Measurements from ENCODE around the gene HNRNPA2B1. TPM values are rescaled to one million over a fixed set of nuclear protein-coding genes. Genes with fewer than 3 reads are reported as not detected.

Gene HNRNPA2B1
- total and polyA plus RNA-seq, 2 donors from 2014 or later = 397 to 433 TPM

DNA sequence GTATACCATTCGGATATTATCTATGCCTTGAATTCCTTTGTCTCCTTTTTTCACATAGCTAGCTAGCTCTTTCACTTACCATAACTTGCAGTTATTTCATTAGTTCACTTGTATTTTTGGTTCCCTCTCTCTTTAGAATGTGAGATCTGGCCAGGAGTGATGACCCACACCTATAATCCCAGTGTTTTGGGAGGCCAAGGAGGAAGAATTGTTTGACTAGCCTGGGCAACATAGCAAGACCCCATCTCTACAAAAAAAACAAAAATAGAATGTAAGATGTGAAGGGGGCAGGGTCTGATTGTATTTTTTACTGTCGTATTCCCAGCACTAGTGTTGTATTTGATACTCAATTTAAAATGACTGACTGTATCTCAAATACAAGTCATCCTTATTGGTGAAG lies 28.9 kb downstream of the HNRNPA2B1 start:
- FAIRE-seq (no peak), DNase-seq (no peak)
- H3K36me3 ChIP-seq (ENCODE audit: control insufficient read depth in 2 of 3, insufficient read depth in 3 of 3, low read length in 3 of 3) = no peaks in the 10 kb centered on the region
- no peak overlapping the region for H3K27ac ChIP-seq (ENCODE audit: low read depth in 2 of 2, low read length in 2 of 2)
- no peaks in the 10 kb centered on the region for H3K9me3 ChIP-seq (ENCODE audit: control insufficient read depth in 2 of 3, insufficient read depth in 1 of 3, low read length in 3 of 3)
- H3K27me3 ChIP-seq (ENCODE audit: control insufficient read depth, insufficient read depth, low read length) = no peaks in the 10 kb centered on the region
- intact Hi-C loops (cut with DNase I) = no loop called here
- no peak overlapping the region for H3K4me3 ChIP-seq (ENCODE audit: low read length in 3 of 3)
- H3K9ac ChIP-seq (ENCODE audit: low read length in 3 of 3) = no peak overlapping the region
- TF ChIP-seq, protein P1, sequence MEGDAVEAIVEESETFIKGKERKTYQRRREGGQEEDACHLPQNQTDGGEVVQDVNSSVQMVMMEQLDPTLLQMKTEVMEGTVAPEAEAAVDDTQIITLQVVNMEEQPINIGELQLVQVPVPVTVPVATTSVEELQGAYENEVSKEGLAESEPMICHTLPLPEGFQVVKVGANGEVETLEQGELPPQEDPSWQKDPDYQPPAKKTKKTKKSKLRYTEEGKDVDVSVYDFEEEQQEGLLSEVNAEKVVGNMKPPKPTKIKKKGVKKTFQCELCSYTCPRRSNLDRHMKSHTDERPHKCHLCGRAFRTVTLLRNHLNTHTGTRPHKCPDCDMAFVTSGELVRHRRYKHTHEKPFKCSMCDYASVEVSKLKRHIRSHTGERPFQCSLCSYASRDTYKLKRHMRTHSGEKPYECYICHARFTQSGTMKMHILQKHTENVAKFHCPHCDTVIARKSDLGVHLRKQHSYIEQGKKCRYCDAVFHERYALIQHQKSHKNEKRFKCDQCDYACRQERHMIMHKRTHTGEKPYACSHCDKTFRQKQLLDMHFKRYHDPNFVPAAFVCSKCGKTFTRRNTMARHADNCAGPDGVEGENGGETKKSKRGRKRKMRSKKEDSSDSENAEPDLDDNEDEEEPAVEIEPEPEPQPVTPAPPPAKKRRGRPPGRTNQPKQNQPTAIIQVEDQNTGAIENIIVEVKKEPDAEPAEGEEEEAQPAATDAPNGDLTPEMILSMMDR (IDR thresholded peaks at IDR 0.05; ENCODE audit: borderline replicate concordance, extremely low read depth, insufficient read depth) = no peak
- peaks cover 0 to 6% (median 0%) of the 10 kb centered on the region in 3 donors for H3K4me1 ChIP-seq (ENCODE audit: control insufficient read depth in 2 of 3, insufficient read depth in 2 of 3, low read depth in 1 of 3, low read length in 3 of 3)

DNA sequence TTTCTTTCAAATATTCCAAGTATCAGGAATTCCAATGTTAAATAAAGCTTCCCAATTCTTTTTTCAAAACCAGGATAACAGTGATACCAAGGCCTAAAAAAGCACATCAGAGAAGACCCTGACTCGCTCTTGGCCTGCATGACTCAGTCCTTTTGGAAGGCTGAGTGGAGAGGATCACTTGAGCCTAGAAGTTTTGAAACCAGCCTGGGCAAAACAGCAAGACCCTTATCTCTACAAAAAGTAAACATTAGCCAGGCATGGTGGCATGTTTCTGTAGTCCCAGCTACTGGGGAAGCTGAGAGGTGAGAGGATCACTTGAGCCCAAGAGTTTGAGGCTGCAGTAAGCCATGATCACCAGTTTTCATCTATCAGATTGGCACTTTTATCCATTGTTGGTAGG lies 29.9 kb downstream of the HNRNPA2B1 start:
- no peak overlapping the region for H3K4me3 ChIP-seq (ENCODE audit: low read length in 3 of 3)
- no peaks in the 10 kb centered on the region for H3K9me3 ChIP-seq (ENCODE audit: control insufficient read depth in 2 of 3, insufficient read depth in 1 of 3, low read length in 3 of 3)
- H3K36me3 ChIP-seq (ENCODE audit: control insufficient read depth in 2 of 3, insufficient read depth in 3 of 3, low read length in 3 of 3) = no peaks in the 10 kb centered on the region
- no peak for DNase-seq
- FAIRE-seq = no peak
- intact Hi-C loops (cut with DNase I) = no loop called here
- H3K9ac ChIP-seq (ENCODE audit: low read length in 3 of 3) = no peak overlapping the region
- TF ChIP-seq, protein P1 (IDR thresholded peaks at IDR 0.05; ENCODE audit: borderline replicate concordance, extremely low read depth, insufficient read depth) = no peak
- H3K27ac ChIP-seq (ENCODE audit: low read depth in 2 of 2, low read length in 2 of 2) = no peak overlapping the region
- H3K4me1 ChIP-seq (ENCODE audit: control insufficient read depth in 2 of 3, insufficient read depth in 2 of 3, low read depth in 1 of 3, low read length in 3 of 3) = peaks cover 0 to 7% (median 0%) of the 10 kb centered on the region in 3 donors
- no peaks in the 10 kb centered on the region for H3K27me3 ChIP-seq (ENCODE audit: control insufficient read depth, insufficient read depth, low read length)

DNA sequence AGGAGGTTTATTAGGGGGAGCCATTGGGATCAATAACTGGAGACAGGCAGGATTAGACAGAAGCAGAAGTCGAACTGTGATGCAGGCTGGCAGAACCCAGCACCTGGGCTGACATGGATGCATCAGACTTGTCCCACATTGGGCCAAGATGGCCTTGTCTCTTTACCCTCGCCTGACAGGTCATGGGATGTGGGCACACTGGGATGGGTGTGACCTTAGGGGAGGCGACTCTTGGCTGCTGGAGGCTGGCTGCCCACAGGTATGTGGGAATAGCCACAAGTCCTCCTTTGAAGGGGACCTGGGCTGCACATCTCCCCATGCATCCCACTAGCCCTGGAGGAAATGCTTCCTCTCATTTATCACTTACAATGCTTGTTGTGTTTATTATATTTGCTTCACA lies 31.3 kb downstream of the HNRNPA2B1 start:
- TF ChIP-seq, protein P1 (IDR thresholded peaks at IDR 0.05; ENCODE audit: borderline replicate concordance, extremely low read depth, insufficient read depth) = no peak
- FAIRE-seq (no peak), DNase-seq (no peak)
- Histone ChIP-seq H3K9me3 (ENCODE audit: control insufficient read depth in 2 of 3, insufficient read depth in 1 of 3, low read length in 3 of 3) (no peaks in the 10 kb centered on the region), H3K27ac (ENCODE audit: low read depth in 2 of 2, low read length in 2 of 2) (no peak overlapping the region), H3K27me3 (ENCODE audit: control insufficient read depth, insufficient read depth, low read length) (no peaks in the 10 kb centered on the region), H3K36me3 (ENCODE audit: control insufficient read depth in 2 of 3, insufficient read depth in 3 of 3, low read length in 3 of 3) (no peaks in the 10 kb centered on the region), H3K4me3 (ENCODE audit: low read length in 3 of 3) (no peak overlapping the region), H3K4me1 (ENCODE audit: control insufficient read depth in 2 of 3, insufficient read depth in 2 of 3, low read depth in 1 of 3, low read length in 3 of 3) (peaks cover 0 to 7% (median 0%) of the 10 kb centered on the region in 3 donors), H3K9ac (ENCODE audit: low read length in 3 of 3) (no peak overlapping the region)
- intact Hi-C loops (cut with DNase I) = no loop called here

DNA sequence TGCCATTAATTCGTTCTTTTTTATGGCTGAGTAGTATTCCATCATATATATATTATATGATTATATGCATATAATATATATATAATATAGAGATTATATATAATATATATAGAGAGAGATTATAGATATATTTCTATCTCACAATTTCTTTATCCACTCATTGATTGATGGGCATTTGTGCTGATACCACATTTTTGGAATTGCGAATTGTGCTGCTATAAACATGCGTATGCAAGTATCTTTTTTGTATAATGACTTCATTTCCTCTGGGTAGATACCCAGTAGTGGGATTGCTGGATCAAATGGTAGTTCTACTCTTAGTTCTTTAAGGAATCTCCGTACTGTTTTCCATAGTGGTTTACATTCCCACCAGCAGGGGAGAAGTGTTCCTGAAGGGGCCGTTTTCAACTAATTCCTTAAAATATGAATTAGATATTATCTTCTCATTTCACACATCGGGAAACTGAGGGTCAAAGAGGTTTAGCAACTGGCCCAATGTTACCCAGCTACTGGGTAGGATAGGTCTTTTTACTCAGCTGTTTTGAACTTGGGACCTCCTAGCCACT lies 32.0 kb downstream of the HNRNPA2B1 start:
- FAIRE-seq (no peak), DNase-seq (no peak)
- Histone ChIP-seq H3K4me3 (ENCODE audit: low read length in 3 of 3) (no peak overlapping the region), H3K4me1 (ENCODE audit: control insufficient read depth in 2 of 3, insufficient read depth in 2 of 3, low read depth in 1 of 3, low read length in 3 of 3) (peaks cover 0 to 7% (median 0%) of the 10 kb centered on the region in 3 donors), H3K27me3 (ENCODE audit: control insufficient read depth, insufficient read depth, low read length) (no peaks in the 10 kb centered on the region), H3K36me3 (ENCODE audit: control insufficient read depth in 2 of 3, insufficient read depth in 3 of 3, low read length in 3 of 3) (no peaks in the 10 kb centered on the region), H3K9ac (ENCODE audit: low read length in 3 of 3) (no peak overlapping the region), H3K9me3 (ENCODE audit: control insufficient read depth in 2 of 3, insufficient read depth in 1 of 3, low read length in 3 of 3) (no peaks in the 10 kb centered on the region), H3K27ac (ENCODE audit: low read depth in 2 of 2, low read length in 2 of 2) (no peak overlapping the region)
- intact Hi-C loops (cut with DNase I) = no loop called here
- TF ChIP-seq, protein P1 (IDR thresholded peaks at IDR 0.05; ENCODE audit: borderline replicate concordance, extremely low read depth, insufficient read depth) = no peak

Data from kidney (tissue), 14 donors.